ENCODE measurements around the gene EHF. TPM values are rescaled to one million over a fixed set of nuclear protein-coding genes. Genes with fewer than 3 reads are reported as not detected.
A peak's percentile ranks its signal among the peaks of the same experiment; 100 is the strongest.

Gene EHF
- polyA plus RNA-seq, 1 donor = 14.7 TPM

GRCh38 chr11:34609850-34610249, 11.0 kb upstream of the EHF start:
- Histone ChIP-seq H3K4me1 (ENCODE audit: control insufficient read depth, insufficient read depth, low read length) (peaks cover 25% of the 10 kb centered on the region), H3K36me3 (ENCODE audit: control insufficient read depth, insufficient read depth, low read length) (no peaks in the 10 kb centered on the region), H3K27me3 (ENCODE audit: control insufficient read depth, insufficient read depth, low read length) (no peaks in the 10 kb centered on the region), H3K4me3 (ENCODE audit: low read length) (no peak overlapping the region), H3K27ac (ENCODE audit: low read length) (no peak overlapping the region), H3K9me3 (ENCODE audit: control insufficient read depth, low read depth, low read length) (no peaks in the 10 kb centered on the region)
- no CpG with 5 or more reads among the region's 7 CpGs for WGBS (ENCODE audit: insufficient coverage, low lambda C conversion rate)
- DNase-seq = peak in 1 of 2 donors; percentile 78

- no peaks in the 10 kb centered on the region for H3K27me3 ChIP-seq (ENCODE audit: control insufficient read depth, insufficient read depth, low read length)
- H3K27ac ChIP-seq (ENCODE audit: low read length) = no peak overlapping the region
- DNase-seq = no peak
- H3K4me3 ChIP-seq (ENCODE audit: low read length) = no peak overlapping the region
- WGBS (ENCODE audit: insufficient coverage, low lambda C conversion rate) = 83% methylated on average over 1 of the region's 5 CpGs
- peaks cover 18% of the 10 kb centered on the region for H3K4me1 ChIP-seq (ENCODE audit: control insufficient read depth, insufficient read depth, low read length)
- H3K36me3 ChIP-seq (ENCODE audit: control insufficient read depth, insufficient read depth, low read length) = no peaks in the 10 kb centered on the region
- no peaks in the 10 kb centered on the region for H3K9me3 ChIP-seq (ENCODE audit: control insufficient read depth, low read depth, low read length)
Observed at GRCh38 chr11:34610324-34611041, 10.4 kb upstream of the EHF start.

GRCh38 chr11:34613015-34613414, 7.9 kb upstream of the EHF start:
- Histone ChIP-seq H3K27ac (ENCODE audit: low read length) (no peak overlapping the region), H3K4me1 (ENCODE audit: control insufficient read depth, insufficient read depth, low read length) (peaks cover 6% of the 10 kb centered on the region), H3K4me3 (ENCODE audit: low read length) (no peak overlapping the region), H3K27me3 (ENCODE audit: control insufficient read depth, insufficient read depth, low read length) (no peaks in the 10 kb centered on the region), H3K9me3 (ENCODE audit: control insufficient read depth, low read depth, low read length) (no peaks in the 10 kb centered on the region), H3K36me3 (ENCODE audit: control insufficient read depth, insufficient read depth, low read length) (no peaks in the 10 kb centered on the region)
- DNase-seq = no peak

- no CpG with 5 or more reads among the region's 2 CpGs for WGBS (ENCODE audit: insufficient coverage, low lambda C conversion rate)
- peaks cover 6% of the 10 kb centered on the region for H3K4me1 ChIP-seq (ENCODE audit: control insufficient read depth, insufficient read depth, low read length)
- no peaks in the 10 kb centered on the region for H3K27me3 ChIP-seq (ENCODE audit: control insufficient read depth, insufficient read depth, low read length)
- DNase-seq = no peak
- no peak overlapping the region for H3K4me3 ChIP-seq (ENCODE audit: low read length)
- H3K9me3 ChIP-seq (ENCODE audit: control insufficient read depth, low read depth, low read length) = no peaks in the 10 kb centered on the region
- H3K36me3 ChIP-seq (ENCODE audit: control insufficient read depth, insufficient read depth, low read length) = no peaks in the 10 kb centered on the region
- no peak overlapping the region for H3K27ac ChIP-seq (ENCODE audit: low read length)
Observed at GRCh38 chr11:34613552-34614056, 7.3 kb upstream of the EHF start.

GRCh38 chr11:34614344-34615104, 6.4 kb upstream of the EHF start:
- DNase-seq = peak in 1 of 2 donors; percentile 67

GRCh38 chr11:34616086-34616485, 4.8 kb upstream of the EHF start:
- WGBS (ENCODE audit: insufficient coverage, low lambda C conversion rate) = no CpG with 5 or more reads among the region's 1 CpG

More at GRCh38 chr11:34614344-34615104, 6.4 kb upstream of the EHF start:
- Histone ChIP-seq H3K27me3 (ENCODE audit: control insufficient read depth, insufficient read depth, low read length) (no peaks in the 10 kb centered on the region), H3K27ac (ENCODE audit: low read length) (no peak overlapping the region), H3K36me3 (ENCODE audit: control insufficient read depth, insufficient read depth, low read length) (no peaks in the 10 kb centered on the region), H3K4me1 (ENCODE audit: control insufficient read depth, insufficient read depth, low read length) (peaks cover 6% of the 10 kb centered on the region), H3K4me3 (ENCODE audit: low read length) (no peak overlapping the region), H3K9me3 (ENCODE audit: control insufficient read depth, low read depth, low read length) (no peaks in the 10 kb centered on the region)
- 40% methylated on average over 1 of the region's 5 CpGs for WGBS (ENCODE audit: insufficient coverage, low lambda C conversion rate)

GRCh38 chr11:34616830-34617504, 3.9 kb upstream of the EHF start:
- Histone ChIP-seq H3K4me1 (ENCODE audit: control insufficient read depth, insufficient read depth, low read length) (peaks cover 15% of the 10 kb centered on the region), H3K9me3 (ENCODE audit: control insufficient read depth, low read depth, low read length) (no peaks in the 10 kb centered on the region), H3K27ac (ENCODE audit: low read length) (no peak overlapping the region), H3K4me3 (ENCODE audit: low read length) (no peak overlapping the region), H3K27me3 (ENCODE audit: control insufficient read depth, insufficient read depth, low read length) (no peaks in the 10 kb centered on the region), H3K36me3 (ENCODE audit: control insufficient read depth, insufficient read depth, low read length) (no peaks in the 10 kb centered on the region)
- DNase-seq = no peak
- 21% methylated on average over 3 of the region's 7 CpGs for WGBS (ENCODE audit: insufficient coverage, low lambda C conversion rate)

More at GRCh38 chr11:34616086-34616485, 4.8 kb upstream of the EHF start:
- H3K4me3 ChIP-seq (ENCODE audit: low read length) = no peak overlapping the region
- H3K27ac ChIP-seq (ENCODE audit: low read length) = no peak overlapping the region
- peaks cover 13% of the 10 kb centered on the region for H3K4me1 ChIP-seq (ENCODE audit: control insufficient read depth, insufficient read depth, low read length)
- no peak for DNase-seq
- no peaks in the 10 kb centered on the region for H3K36me3 ChIP-seq (ENCODE audit: control insufficient read depth, insufficient read depth, low read length)
- H3K9me3 ChIP-seq (ENCODE audit: control insufficient read depth, low read depth, low read length) = no peaks in the 10 kb centered on the region
- no peaks in the 10 kb centered on the region for H3K27me3 ChIP-seq (ENCODE audit: control insufficient read depth, insufficient read depth, low read length)

GRCh38 chr11:34618406-34618805, 2.5 kb upstream of the EHF start:
- DNase-seq = no peak
- no peak overlapping the region for H3K27ac ChIP-seq (ENCODE audit: low read length)
- no peak overlapping the region for H3K4me3 ChIP-seq (ENCODE audit: low read length)
- H3K4me1 ChIP-seq (ENCODE audit: control insufficient read depth, insufficient read depth, low read length) = peaks cover 15% of the 10 kb centered on the region
- WGBS (ENCODE audit: insufficient coverage, low lambda C conversion rate) = no CpG with 5 or more reads among the region's 2 CpGs
- no peaks in the 10 kb centered on the region for H3K27me3 ChIP-seq (ENCODE audit: control insufficient read depth, insufficient read depth, low read length)
- no peaks in the 10 kb centered on the region for H3K36me3 ChIP-seq (ENCODE audit: control insufficient read depth, insufficient read depth, low read length)
- H3K9me3 ChIP-seq (ENCODE audit: control insufficient read depth, low read depth, low read length) = no peaks in the 10 kb centered on the region

- no peak overlapping the region for H3K27ac ChIP-seq (ENCODE audit: low read length)
- no peaks in the 10 kb centered on the region for H3K9me3 ChIP-seq (ENCODE audit: control insufficient read depth, low read depth, low read length)
- H3K4me3 ChIP-seq (ENCODE audit: low read length) = no peak overlapping the region
- no CpG with 5 or more reads among the region's 2 CpGs for WGBS (ENCODE audit: insufficient coverage, low lambda C conversion rate)
- DNase-seq = no peak
- H3K27me3 ChIP-seq (ENCODE audit: control insufficient read depth, insufficient read depth, low read length) = no peaks in the 10 kb centered on the region
- H3K4me1 ChIP-seq (ENCODE audit: control insufficient read depth, insufficient read depth, low read length) = peaks cover 15% of the 10 kb centered on the region
- H3K36me3 ChIP-seq (ENCODE audit: control insufficient read depth, insufficient read depth, low read length) = no peaks in the 10 kb centered on the region
Observed at GRCh38 chr11:34619062-34619516, 1.8 kb upstream of the EHF start.

- no peak overlapping the region for H3K4me3 ChIP-seq (ENCODE audit: low read length)
- no peaks in the 10 kb centered on the region for H3K9me3 ChIP-seq (ENCODE audit: control insufficient read depth, low read depth, low read length)
- no peak overlapping the region for H3K27ac ChIP-seq (ENCODE audit: low read length)
- WGBS (ENCODE audit: insufficient coverage, low lambda C conversion rate) = no CpG with 5 or more reads among the region's 2 CpGs
- H3K36me3 ChIP-seq (ENCODE audit: control insufficient read depth, insufficient read depth, low read length) = no peaks in the 10 kb centered on the region
- peaks cover 11% of the 10 kb centered on the region for H3K4me1 ChIP-seq (ENCODE audit: control insufficient read depth, insufficient read depth, low read length)
- no peaks in the 10 kb centered on the region for H3K27me3 ChIP-seq (ENCODE audit: control insufficient read depth, insufficient read depth, low read length)
- no peak for DNase-seq
Observed at GRCh38 chr11:34620202-34620601, 691 bp upstream of the EHF start.
